GM18951 (cell line): ENCODE results near the gene PRKD3.

ENCODE experiments used
- POLR2A ChIP-seq: IDR thresholded peaks from 4 replicates; pipeline ENCODE4 v1.6.1; 2011; ENCODE audit warnings: mild to moderate bottlenecking; ENCODE audit not compliant: insufficient read length, insufficient read depth; ENCODE audit errors: extremely low read depth
- in situ Hi-C: fragments of 300-500 bp; cut with MboI; formaldehyde crosslinking; loops from one replicate; pipeline ENCODE4 v1.12.0; 2022; ENCODE audit warnings: low sequenced_read_pairs, mixed read lengths, inconsistent platforms; ENCODE audit not compliant: unreplicated experiment

The PRKD3 gene

DNA sequence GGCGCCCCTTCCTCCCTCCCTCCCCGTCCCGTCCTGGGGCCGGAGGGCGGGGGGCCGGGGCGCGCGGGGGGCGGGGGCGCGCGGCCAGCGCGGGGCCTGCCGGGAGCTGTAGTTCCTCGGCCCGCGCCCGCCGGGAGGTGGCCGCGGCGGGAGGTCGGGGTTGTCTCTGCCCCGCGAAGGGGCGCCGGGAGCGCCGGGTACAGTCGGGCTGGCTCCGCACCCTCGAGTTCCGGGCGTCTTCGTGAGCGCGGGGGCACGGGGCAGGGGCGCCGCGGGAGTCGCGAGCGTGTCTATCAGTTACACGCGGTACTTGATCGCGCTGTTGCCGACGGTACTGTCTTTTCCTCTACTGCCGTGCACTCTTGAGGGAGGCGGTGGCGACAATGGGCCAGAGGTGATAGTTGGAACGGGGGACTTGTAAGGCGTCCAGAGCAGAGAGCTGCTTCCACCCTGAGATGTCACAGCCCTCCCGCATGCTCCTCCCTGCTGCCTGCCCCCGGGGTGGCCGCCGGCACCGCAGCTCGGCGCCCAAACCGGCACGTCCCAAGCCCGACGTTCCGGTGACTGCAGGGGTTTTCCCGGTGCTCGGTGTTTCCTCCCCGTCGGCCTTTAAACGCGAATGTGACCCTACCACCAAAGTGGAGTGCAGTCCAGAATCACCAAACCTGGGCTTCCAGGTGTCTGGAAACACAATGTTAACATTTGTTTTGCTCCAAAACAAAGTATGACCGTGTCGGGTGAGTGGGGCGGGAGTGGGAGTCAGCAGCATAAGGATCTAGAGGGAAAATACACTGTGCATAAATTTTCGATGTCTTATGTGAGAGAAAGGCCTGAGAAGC is at the start of gene PRKD3:
PRKD3 (minus strand) TSS at position 48 of the 839 bp plus-strand sequence. CDS start 8,309 bp downstream, outside the sequence.
- TF ChIP-seq POLR2A = no peak
- in situ Hi-C loops = no loop called here

GRCh38 chr2:37372000-37372399 is 47.4 kb upstream of the PRKD3 start:
- TF ChIP-seq POLR2A = no peak
- in situ Hi-C loops = no loop called here

DNA sequence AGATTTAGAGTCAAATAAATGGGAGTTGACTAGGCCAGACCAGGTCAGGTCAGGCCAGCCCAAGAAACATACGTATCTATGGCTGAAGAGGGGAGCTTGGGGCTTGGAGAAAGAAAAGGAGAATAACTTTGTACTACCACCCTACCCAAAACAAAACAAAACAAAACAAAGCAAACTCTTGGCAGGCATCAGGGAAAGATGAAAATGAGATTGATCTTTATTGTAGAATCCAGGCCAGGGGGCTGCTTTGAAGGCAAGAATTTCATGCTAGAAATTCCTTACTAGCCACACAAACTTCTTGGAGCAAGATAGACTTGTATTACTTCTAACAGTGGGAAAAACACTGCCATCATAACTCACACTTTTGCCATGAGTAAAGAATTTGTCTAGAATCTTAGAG is 46.0 kb upstream of the PRKD3 start:
- TF ChIP-seq POLR2A = no peak
- in situ Hi-C loops = no loop called here

DNA sequence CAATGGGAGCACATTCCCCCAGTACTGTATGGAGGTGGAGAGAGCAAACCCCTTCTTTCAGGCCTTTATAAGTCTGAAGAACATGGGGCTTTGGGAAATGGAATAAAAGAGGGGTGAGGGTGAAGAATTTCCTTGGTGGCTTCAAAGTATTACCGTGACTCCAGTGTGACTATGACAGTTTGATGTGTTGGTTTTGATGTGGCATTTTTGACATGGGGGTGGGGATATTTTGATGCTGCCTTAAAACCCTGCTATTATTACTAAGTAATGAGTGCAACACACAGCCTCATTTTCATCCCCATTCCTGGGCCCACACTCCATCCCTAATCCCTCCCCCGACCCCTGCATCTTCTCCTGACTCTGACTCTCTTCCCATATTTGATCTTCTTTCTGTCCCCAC is 43.4 kb upstream of the PRKD3 start:
- in situ Hi-C loops = no loop called here
- no peak for TF ChIP-seq POLR2A

DNA sequence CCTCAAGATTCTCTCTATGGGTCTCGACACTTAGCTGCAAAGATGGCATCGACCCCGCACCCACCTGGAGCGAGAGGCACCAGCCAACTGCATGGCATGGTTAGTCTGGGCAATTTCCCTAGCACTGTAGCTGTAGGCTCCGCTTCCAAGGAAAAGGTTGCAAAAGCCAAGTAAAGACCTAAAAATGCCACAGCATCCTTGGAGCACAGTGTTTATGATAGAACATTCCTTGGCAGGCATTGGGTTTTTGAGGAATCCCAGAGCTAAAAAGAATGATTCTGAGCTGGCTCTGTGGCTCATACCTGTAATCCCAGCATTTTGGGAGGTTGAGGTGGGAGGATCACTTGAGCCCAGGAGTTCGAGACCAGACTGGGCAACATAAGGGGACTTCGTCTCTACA is 42.7 kb upstream of the PRKD3 start:
- no peak for TF ChIP-seq POLR2A
- in situ Hi-C loops = no loop called here

- in situ Hi-C loops = no loop called here
- no peak for TF ChIP-seq POLR2A
Observed at GRCh38 chr2:37366773-37367172, 42.1 kb upstream of the PRKD3 start.

DNA sequence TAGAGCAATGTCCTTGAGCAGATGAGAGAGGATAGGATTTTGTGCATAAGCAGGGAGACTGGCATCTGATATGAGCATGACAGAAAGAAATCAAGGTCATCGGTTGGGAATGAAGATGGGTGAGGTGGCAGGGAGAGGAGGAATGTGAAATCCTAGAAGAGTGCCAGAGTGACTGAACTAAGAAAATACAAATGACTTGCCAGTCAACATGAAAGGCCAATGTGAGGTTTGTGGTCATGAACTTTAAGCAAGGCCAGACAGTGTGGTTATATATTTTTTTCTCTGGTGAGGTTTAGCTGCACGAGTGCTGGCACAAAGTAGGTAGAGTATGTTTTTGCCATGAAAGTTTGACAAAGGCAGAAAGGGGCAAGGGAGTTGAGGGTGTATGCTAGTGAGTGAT is 41.0 kb upstream of the PRKD3 start:
- in situ Hi-C loops = no loop called here
- no peak for TF ChIP-seq POLR2A

DNA sequence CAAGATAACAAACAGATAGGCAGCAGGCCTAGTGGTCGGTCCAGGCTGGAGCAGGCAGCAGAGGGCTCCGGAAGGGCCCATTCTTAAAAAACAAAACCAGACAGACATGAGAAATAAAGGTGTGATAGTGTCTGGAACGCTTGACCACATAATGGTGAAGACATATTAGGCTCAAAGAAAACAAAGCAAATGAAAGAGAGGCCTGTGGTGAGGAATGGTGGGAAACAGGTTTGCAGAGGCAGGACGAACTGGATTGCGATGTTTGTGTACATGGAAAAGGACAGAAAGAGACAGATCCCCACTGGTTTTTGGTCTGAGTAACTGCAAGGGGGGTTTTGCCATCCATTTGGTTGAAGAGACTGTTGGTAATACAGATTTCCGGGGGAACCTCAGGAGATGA is 39.7 kb upstream of the PRKD3 start:
- no peak for TF ChIP-seq POLR2A
- in situ Hi-C loops = no loop called here

DNA sequence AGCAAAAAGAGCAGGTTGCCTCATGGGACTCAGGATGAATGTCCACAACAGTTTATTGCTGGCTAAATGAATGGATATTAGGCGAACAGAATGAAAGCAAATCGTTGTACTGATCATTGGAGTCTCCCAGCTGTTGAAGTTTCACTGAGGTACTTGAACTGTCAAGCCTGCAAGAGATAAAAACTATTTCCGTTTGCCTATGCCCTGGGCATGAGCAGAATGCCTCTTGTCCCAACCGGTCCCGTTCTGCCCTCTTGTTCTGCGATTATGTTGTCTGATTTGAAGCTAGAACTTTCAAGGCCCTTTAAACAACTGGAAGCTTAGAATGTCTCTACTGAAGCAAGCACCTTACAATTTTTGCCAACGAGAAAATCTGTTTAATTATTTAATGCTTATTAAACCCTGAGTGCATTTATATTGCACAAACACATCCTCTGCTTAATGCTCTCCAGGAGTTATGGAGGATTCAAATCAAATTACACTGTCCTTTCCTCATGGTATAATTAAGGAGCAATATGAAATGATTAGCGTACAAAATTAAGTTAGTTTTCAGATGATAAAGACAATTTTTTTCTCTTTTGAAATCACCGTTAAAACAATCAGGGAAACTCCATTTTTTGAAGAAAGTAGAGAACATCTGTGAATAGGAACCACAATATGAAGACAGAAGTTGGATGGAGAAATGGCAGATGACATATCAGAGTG is 37.5 kb upstream of the PRKD3 start:
- in situ Hi-C loops = no loop called here

DNA sequence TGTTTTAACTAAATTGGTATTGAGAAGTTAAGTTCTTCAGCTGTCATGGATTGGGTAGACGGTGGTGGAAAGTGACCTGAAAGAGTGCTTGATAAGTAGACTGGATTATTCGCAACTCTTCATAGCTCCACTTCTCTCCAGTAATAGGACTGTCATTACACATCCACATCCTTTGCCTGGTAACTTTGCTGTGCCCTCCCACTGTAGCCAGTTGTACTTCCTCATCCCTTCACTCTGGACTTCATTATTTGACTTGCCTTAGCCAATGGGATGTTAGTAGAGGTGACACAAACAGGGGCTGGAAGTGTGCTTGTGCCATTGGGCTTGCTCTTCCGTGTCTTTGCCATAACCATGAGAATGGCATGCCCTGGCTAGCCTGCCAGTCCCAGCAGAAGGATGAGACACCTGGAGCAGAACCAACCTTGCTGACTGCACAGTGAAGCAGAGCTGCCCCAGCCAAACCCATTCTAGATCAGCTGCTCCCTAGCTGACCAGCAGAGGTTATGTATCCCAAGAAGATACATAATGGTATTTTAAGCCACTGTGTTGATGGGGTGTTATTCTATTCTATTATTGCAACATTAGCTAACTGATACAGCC is 36.7 kb upstream of the PRKD3 start:
- no peak for TF ChIP-seq POLR2A
- in situ Hi-C loops = no loop called here

More for the DNA sequence above, 37.5 kb upstream of the PRKD3 start:
- no peak for TF ChIP-seq POLR2A

DNA sequence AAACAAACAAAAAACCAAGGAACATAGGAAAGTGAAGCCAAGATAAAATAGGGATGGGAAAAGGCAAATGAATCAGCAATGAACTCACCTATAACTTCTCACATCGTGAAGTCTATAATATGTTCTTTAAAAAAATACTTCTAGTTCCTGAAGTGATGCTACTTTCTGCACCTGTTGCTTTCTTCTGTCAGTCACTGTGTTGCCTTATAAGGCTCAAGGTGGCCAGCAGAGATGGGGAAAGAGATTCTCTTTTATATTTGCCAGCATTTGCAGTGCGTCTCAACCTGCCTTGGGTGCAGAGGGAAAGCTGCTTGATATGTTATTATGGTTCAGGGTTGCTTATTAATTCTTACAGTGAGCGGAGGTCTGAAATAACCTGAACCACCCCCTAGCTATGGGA is 33.8 kb upstream of the PRKD3 start:
- in situ Hi-C loops = no loop called here
- TF ChIP-seq POLR2A = no peak

DNA sequence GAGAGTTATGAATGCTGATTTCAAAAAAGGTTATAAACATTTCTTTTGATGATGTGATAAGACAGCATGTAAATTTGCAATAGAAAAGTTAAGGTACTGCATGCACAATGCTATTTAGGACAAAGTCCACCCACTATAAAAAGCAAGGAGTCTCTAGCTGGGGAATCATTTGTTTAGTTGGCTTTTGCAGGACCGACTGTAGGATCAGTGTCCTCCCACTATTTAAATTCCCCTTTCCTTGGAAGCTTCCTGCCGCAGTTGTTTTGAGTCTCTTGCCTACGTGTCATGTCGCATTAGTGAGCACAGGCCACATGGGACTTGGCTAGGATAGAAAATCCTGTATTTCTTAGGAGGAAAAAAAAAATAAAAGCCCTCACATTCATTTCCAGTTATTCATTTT is 32.9 kb upstream of the PRKD3 start:
- no peak for TF ChIP-seq POLR2A
- in situ Hi-C loops = no loop called here

DNA sequence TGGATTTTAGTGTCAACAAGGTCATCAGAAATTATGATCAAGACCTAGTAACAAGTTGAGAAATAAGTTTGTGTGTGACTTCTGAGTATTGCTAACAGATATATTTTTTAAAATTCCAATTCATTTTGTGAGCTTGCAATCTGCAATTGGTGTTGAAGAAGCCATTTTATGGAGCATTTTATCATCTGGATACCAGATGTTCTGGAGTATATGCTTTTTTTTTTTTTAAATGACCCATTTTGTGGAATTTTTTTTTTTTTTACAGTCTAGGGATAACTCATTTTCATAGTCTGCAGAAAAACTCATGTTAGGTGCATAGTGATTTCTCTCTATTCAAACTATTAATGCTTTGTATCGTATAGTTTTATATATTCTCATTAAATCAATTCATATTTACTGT is 32.4 kb upstream of the PRKD3 start:
- no peak for TF ChIP-seq POLR2A
- in situ Hi-C loops = no loop called here
